GM21723 (cell line): Measurements from ENCODE around the gene PLCD4.

Source experiments
- ATAC-seq: cut with Tn5 transposase; IDR thresholded peaks from one replicate; pipeline ENCODE4 v1.9.1; 2021; ENCODE audit warnings: mild to moderate bottlenecking, moderate library complexity; ENCODE audit not compliant: unreplicated experiment

Gene PLCD4

DNA sequence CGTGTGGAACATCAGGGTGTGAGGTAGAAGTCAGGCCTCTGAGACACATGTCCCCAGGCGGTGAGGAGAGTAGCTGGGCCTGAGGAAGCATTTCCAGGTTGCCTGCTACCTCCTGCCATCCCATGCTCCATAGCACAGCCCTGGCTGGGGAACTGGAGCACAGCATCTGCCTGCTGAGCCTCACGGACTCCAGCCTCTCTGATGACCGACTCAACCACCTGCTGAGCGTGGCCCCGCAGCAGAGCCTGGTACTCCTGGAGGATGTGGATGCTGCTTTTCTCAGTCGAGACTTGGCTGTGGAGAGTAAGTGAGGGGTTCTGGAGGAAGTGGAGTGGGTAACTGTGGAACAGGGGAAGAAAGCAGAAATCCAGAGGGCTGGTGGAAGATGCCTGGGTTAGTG is 54.7 kb downstream of the PLCD4 start:
- no peak for ATAC-seq

DNA sequence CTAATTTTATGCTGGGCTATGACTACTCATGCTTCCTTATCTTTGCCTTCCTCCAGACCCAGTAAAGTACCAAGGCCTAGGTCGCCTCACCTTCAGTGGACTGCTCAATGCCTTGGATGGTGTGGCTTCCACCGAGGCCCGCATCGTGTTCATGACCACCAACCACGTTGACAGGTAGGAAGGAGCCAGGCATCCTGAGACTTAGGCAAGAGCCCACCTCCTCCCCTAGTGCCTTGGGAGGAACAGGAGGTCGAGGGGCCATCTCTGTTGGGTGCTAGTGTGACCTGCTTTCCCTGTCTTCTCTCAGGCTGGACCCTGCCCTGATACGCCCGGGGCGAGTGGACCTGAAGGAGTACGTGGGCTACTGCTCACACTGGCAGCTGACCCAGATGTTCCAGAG is 55.1 kb downstream of the PLCD4 start:
- ATAC-seq: no peak

DNA sequence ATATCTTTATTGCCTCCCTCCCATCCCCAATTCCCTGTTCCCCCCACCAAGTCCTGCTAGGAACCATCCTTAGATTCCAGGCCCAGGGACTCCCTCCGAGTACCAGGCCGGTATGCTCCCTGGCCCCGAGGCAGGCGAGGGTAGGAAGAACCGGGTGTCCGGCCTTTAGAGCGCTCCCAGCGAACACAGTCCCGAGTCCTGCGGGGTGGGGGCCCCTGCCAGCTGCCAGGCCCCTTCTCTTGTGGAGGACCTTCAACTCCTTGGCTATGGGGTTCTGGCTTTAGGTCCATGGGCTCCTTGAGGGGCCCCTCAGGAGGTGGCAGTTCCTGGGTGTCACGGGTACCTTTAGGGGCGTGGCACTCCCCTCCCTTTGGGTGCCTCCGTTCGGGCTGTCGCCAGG is 56.2 kb downstream of the PLCD4 start:
- ATAC-seq: no peak

DNA sequence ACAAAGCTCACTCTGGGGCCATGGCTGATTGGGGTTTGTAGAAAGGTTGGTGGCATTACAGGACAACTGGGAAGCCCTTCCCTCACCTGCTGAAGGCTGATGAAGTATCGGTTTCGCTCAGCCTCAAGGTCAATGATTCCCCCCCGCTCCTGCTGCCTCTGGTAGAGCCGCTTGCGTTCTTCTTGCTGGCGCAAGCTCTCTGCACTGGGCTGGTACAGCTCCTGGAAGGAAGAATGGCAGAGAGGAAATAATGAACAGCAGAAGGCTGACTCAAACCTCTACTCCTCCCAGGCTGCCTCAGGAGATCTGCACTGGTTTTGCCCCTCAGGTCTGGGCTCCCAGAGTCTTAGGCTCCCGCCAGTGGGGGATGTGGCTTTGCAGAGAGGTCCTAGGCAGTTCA is 57.0 kb downstream of the PLCD4 start:
- no peak for ATAC-seq

DNA sequence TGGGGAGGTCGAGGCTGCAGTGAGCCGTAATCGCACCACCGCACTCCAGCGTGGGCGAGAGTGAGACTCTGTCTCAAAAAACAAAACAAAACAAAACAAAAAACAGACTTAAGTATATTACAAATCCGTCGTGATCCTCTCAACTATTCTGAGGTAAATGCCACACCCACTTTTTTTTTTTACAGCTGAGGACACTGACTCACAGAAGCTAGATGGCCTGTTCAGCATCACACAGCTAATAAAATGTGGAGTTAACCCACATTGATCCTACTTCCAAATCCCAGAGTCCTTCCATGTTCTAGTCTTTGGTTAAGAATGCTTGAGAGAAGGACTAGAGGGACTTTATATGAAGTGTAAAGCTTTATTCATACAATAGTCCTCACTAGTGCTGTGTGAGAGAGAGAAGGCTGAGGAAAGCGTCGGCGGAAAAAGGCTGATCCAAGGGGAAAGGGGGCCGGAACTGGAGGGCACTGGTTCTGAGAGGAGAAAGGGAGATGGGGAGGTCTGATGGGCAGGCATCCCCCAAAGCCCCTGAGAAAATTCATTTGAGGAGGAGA is 63.5 kb downstream of the PLCD4 start:
- ATAC-seq: no peak

DNA sequence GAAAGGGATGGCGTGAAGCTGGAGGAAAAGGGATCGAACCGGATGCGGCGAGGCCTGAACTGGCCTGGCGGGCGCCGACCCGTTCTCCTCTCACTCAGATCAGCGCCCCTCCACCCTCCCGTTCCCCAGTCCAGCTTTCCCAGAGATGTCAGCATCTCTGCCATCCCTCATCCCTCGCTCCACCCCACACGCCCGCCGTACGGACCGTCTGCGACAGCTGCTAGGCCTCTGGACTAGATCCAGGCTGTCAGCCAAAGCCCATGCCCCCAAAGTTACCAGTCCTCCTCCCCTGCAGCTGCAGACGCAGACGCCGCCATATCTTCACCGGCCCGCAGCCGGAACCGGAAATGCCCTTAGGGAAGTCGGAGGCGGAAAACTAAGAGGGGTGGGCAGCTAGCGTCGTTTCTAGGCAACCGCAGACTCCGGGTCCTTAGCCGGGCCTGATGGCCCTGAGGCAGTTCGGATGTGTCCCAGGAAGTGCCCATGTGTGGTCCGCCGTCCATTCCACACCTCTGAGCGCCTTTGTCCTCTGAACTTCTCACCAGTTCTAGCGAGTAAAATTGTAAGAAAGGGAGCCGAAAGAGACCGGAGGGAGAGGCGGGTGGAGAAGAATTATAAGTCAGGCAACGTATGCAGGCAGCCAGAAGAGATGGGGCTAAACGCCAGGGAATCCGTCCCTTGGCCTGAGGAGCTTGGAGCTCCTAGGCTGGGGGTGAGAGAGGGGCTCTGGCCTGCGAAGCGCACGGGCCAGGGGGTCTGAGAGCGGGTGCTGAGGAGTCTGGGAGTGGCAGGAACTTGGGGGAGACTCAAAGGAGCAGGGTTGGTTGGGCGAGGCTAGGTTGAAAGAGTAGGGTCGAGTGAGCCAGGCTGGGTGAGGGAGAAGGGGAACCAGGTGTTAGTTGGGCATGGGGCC is 64.2 kb downstream of the PLCD4 start, which contains the start of the genes RNF25 and STK36:
TSS of gene RNF25 (minus strand) at position 349 of the 913 bp plus-strand sequence. CDS start at position 317, 32 bp downstream.
TSS of gene STK36 (plus strand) at position 433 of the 913 bp plus-strand sequence. CDS start 744 bp downstream, outside the sequence.
- ATAC-seq: peak; percentile 97

DNA sequence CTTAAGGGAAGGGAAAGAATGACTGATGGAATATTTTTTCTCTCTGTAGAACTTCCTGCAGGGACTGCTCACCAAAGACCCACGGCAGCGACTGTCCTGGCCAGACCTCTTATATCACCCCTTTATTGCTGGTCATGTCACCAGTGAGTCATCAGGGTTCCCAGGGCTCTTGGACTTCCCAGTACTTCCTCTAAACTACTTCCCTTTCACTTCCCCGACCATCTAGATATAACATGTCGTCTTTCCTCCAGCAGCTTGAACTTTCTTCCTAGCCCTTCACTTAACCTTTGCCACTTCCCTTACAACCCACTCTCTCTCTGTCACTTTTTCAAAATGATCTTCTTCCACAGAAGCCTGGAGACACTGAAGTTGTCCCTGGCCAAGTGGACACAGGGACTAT is 71.4 kb downstream of the PLCD4 start:
- no peak for ATAC-seq

DNA sequence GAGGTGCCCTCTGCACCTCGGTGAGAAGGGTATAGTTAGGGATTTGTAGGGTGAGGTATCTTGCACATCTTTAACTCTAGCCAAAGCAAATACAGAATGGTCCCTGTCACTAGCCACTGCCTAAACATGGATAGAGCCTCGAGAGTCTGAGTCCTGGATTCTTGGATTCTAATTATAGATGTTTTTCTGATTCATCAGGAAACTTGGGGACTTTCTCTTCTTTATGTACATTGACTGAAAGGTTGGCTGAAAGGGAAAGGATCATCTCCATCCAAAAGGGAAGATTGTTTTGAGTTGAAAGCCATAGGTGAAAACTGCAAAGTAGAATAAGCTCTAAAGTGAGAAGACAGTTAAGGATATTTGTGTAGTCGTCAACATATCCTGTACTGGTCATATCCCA is 72.4 kb downstream of the PLCD4 start:
- ATAC-seq: no peak
